CD14-positive monocyte (primary cell): ENCODE data around the gene RIBC2. TPM values are rescaled to one million over a fixed set of nuclear protein-coding genes. Genes with fewer than 3 reads are reported as not detected.
A peak's percentile ranks its signal among the peaks of the same experiment; 100 is the strongest.

Experiments used
- DNase-seq, 3 donors: peaks; one replicate each; pipeline ENCODE4 v3.0.0-alpha.2; 2011 to 2022
- H2AFZ ChIP-seq: 2 replicates; pipeline ENCODE4 v1.6.0; 2012; ENCODE audit warnings: mild to moderate bottlenecking, low read depth, low read length, inconsistent platforms; ENCODE audit not compliant: insufficient read depth, poor library complexity, severe bottlenecking
- H3K27ac ChIP-seq, 2 donors: 1 replicate in 1 of 2; 2 replicates in 1 of 2; pipeline ENCODE4 v1.5.1; 2012 to 2013; ENCODE audit warnings: low read length in 2 of 2, control low read depth in 1 of 2, inconsistent platforms in 1 of 2, low read depth in 1 of 2, mild to moderate bottlenecking in 1 of 2
- H3K27me3 ChIP-seq, 2 donors: one replicate each; pipeline versions ENCODE4 v1.6.0 to v1.6.1; 2011 to 2013; ENCODE audit warnings: low read length in 2 of 2; ENCODE audit not compliant: control insufficient read depth in 2 of 2, insufficient read depth in 2 of 2
- H3K36me3 ChIP-seq, 2 donors: replicated peaks in 1 of 2; 1 replicate in 1 of 2; 2 replicates in 1 of 2; pipeline versions ENCODE4 v1.5.1 to v1.6.1; 2012 to 2013; ENCODE audit warnings: low read length in 2 of 2, control low read depth in 1 of 2, inconsistent platforms in 1 of 2, mild to moderate bottlenecking in 1 of 2; ENCODE audit not compliant: insufficient read depth in 2 of 2, control insufficient read depth in 1 of 2
- H3K4me1 ChIP-seq, 2 donors: 1 replicate in 1 of 2; 2 replicates in 1 of 2; pipeline versions ENCODE4 v1.5.1 to v1.6.1; 2012 to 2013; ENCODE audit warnings: low read length in 2 of 2, control low read depth in 1 of 2, inconsistent platforms in 1 of 2, mild to moderate bottlenecking in 1 of 2, moderate library complexity in 1 of 2; ENCODE audit not compliant: insufficient read depth in 2 of 2, control insufficient read depth in 1 of 2
- H3K4me2 ChIP-seq: replicated peaks from 2 replicates; pipeline ENCODE3; 2012; ENCODE audit warnings: low read length, moderate library complexity, mild to moderate bottlenecking; ENCODE audit not compliant: poor library complexity, severe bottlenecking; ENCODE audit errors: extremely low read depth
- H3K4me3 ChIP-seq, 3 experiments: fragments of 200-600 bp in 1 of 3; sonication (generic) in 1 of 3; replicated peaks in 1 of 3; 1 replicate in 2 of 3; 2 replicates in 1 of 3; pipeline ENCODE4 v1.5.1; 2011 to 2013; ENCODE audit warnings: low read length in 3 of 3, mild to moderate bottlenecking in 3 of 3, control low read depth in 2 of 3, low read depth in 2 of 3, inconsistent platforms in 1 of 3, moderate library complexity in 1 of 3
- H3K79me2 ChIP-seq: 2 replicates; pipeline ENCODE4 v1.6.0; 2012; ENCODE audit warnings: mild to moderate bottlenecking, control low read depth, inconsistent platforms, low read length, moderate library complexity; ENCODE audit not compliant: insufficient read depth
- H3K9ac ChIP-seq: 2 replicates; pipeline ENCODE4 v1.6.0; 2017; ENCODE audit warnings: low read length, mild to moderate bottlenecking; ENCODE audit not compliant: insufficient read depth, poor library complexity, severe bottlenecking
- H3K9me3 ChIP-seq, 2 donors: replicated peaks in 1 of 2; 1 replicate in 1 of 2; 2 replicates in 1 of 2; pipeline versions ENCODE4 v1.5.1 to v1.6.1; 2012 to 2013; ENCODE audit warnings: low read length in 2 of 2, control low read depth in 1 of 2; ENCODE audit not compliant: control insufficient read depth in 1 of 2, insufficient read depth in 1 of 2
- H4K20me1 ChIP-seq: 2 replicates; pipeline ENCODE4 v1.6.0; 2012; ENCODE audit warnings: mild to moderate bottlenecking, low read length, control low read depth, moderate library complexity; ENCODE audit not compliant: insufficient read depth
- H3K27ac Mint-ChIP-seq, 7 donors: one replicate each; pipeline ENCODE4 v1.8.0; 2020; ENCODE audit warnings: mild to moderate bottlenecking in 7 of 7, mixed read lengths in 7 of 7, moderate library complexity in 6 of 7, inconsistent platforms in 2 of 7
- H3K27me3 Mint-ChIP-seq, 3 donors: one replicate each; pipeline ENCODE4 v1.8.0; 2021 to 2022; ENCODE audit warnings: low read depth in 3 of 3, mild to moderate bottlenecking in 3 of 3, mixed read lengths in 3 of 3, moderate library complexity in 3 of 3, inconsistent platforms in 1 of 3
- H3K36me3 Mint-ChIP-seq, 2 donors: one replicate each; pipeline ENCODE4 v1.8.0; 2020; ENCODE audit warnings: mixed read lengths in 2 of 2, inconsistent platforms in 1 of 2, mild to moderate bottlenecking in 1 of 2
- H3K4me1 Mint-ChIP-seq: one replicate; pipeline ENCODE4 v1.8.0; 2020; ENCODE audit warnings: mild to moderate bottlenecking, mixed read lengths
- H3K4me3 Mint-ChIP-seq, 2 donors: one replicate each; pipeline ENCODE4 v1.8.0; 2020; ENCODE audit warnings: mild to moderate bottlenecking in 2 of 2, mixed read lengths in 2 of 2, moderate library complexity in 1 of 2
- H3K9me3 Mint-ChIP-seq, 7 donors: one replicate each; pipeline ENCODE4 v1.8.0; 2020 to 2022; ENCODE audit warnings: mixed read lengths in 7 of 7, mild to moderate bottlenecking in 6 of 7, moderate library complexity in 6 of 7, inconsistent platforms in 2 of 7
- WGBS: methylation state at CpG from one replicate; pipeline ENCODE4 v1.1.5; 2013; ENCODE audit warnings: missing lambda C conversion rate; ENCODE audit not compliant: insufficient coverage; 5-methylcytosine and 5-hydroxymethylcytosine counted together
- intact Hi-C, 2 donors: fragments of 100-400 bp; cut with micrococcal nuclease; formaldehyde crosslinking; loops; one replicate each; pipeline versions ENCODE4 v1.15.0 to v1.15.1; 2023
- polyA plus RNA-seq, 3 donors: library from polyadenylated mRNA; depleted of rRNA in 1 of 3; unstranded in 2 of 3; stranded (reverse) in 1 of 3; fragments of 300-500 nt in 2 of 3; fragments of >200 nt in 1 of 3; fragmentation: Illumina TruSeq in 2 of 3; gene quantifications; 1 replicate in 2 of 3; 2 replicates in 1 of 3; pipeline ENCODE4 v1.2.3, GENCODE V29; 2012 to 2021
- TF ChIP-seq, protein P1 (sequence below): fragments of 200-600 bp; IDR thresholded peaks from one replicate; pipeline ENCODE4 v1.8.0; 2022; ENCODE audit warnings: antibody characterized with exemption, mild to moderate bottlenecking

Gene RIBC2
- polyA plus RNA-seq, 3 donors = not detected

DNA sequence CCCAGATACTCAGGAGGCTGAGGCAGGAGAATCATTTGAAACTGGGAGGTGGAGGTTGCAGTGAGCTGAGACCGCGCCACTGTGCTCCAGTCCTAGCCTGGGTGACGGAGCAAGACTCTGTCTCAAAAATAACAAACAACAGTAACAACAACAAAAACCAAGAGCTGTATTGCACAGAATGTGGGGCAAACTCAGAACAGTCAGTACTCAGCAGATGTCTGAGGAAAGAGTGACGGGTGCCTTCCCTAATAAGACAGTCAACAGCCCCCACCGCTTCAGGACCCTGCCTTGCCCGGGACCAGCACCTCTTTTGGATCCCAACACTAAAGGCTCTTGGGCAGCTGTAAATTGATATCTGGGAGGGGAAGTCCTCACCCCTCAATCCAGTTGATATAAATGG, 40.3 kb downstream of the RIBC2 start:
- Histone ChIP-seq H3K4me3 (no peak overlapping the region), H3K79me2 (no peaks in the 10 kb centered on the region), H3K36me3 (no peaks in the 10 kb centered on the region), H3K27me3 (no peaks in the 10 kb centered on the region), H3K4me1 (no peaks in the 10 kb centered on the region), H3K9me3 (no peaks in the 10 kb centered on the region), H3K9ac (no peak overlapping the region), H2AFZ (peak overlapping the region; percentile 3), H3K4me2 (no peak overlapping the region), H3K27ac (no peak overlapping the region), H4K20me1 (no peaks in the 10 kb centered on the region)
- WGBS = no CpG with 5 or more reads among the region's 6 CpGs
- TF ChIP-seq, protein P1, sequence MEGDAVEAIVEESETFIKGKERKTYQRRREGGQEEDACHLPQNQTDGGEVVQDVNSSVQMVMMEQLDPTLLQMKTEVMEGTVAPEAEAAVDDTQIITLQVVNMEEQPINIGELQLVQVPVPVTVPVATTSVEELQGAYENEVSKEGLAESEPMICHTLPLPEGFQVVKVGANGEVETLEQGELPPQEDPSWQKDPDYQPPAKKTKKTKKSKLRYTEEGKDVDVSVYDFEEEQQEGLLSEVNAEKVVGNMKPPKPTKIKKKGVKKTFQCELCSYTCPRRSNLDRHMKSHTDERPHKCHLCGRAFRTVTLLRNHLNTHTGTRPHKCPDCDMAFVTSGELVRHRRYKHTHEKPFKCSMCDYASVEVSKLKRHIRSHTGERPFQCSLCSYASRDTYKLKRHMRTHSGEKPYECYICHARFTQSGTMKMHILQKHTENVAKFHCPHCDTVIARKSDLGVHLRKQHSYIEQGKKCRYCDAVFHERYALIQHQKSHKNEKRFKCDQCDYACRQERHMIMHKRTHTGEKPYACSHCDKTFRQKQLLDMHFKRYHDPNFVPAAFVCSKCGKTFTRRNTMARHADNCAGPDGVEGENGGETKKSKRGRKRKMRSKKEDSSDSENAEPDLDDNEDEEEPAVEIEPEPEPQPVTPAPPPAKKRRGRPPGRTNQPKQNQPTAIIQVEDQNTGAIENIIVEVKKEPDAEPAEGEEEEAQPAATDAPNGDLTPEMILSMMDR = no peak
- DNase-seq = no peak
- H3K4me3 Mint-ChIP-seq = no peak overlapping the region
- no peaks in the 10 kb centered on the region for H3K4me1 Mint-ChIP-seq
- no peaks in the 10 kb centered on the region for H3K36me3 Mint-ChIP-seq
- peaks cover 3 to 5% (median 5%) of the 10 kb centered on the region in 3 donors for H3K27me3 Mint-ChIP-seq
- intact Hi-C loops = no loop called here
- H3K9me3 Mint-ChIP-seq = no peaks in the 10 kb centered on the region
- H3K27ac Mint-ChIP-seq = peak overlapping the region in 1 of 7 donors; percentile 65

DNA sequence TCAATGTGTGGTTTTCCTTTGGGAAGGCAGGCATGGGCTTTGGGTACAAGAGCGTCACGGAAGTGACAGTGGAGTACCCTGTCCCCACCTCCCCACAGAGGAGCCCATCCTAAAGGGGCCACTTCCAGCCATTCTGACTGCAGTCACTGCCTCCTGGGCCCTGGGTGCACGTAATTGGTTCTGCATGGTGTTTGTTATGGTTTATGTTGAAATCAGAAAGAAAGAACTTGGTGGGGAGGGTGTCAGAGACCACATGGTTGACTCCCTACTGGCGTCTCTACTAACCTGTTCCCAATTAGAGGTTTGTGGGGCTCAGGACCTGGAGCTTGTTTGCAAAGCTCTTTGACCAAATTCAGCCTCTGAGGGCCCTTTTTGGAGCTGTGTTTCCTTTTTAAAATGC, 40.8 kb downstream of the RIBC2 start:
- Histone ChIP-seq H3K27ac (no peak overlapping the region), H3K4me1 (no peaks in the 10 kb centered on the region), H2AFZ (peak overlapping the region; percentile 3), H3K9ac (no peak overlapping the region), H3K79me2 (no peaks in the 10 kb centered on the region), H4K20me1 (no peaks in the 10 kb centered on the region), H3K27me3 (no peaks in the 10 kb centered on the region), H3K36me3 (no peaks in the 10 kb centered on the region), H3K9me3 (no peaks in the 10 kb centered on the region), H3K4me2 (no peak overlapping the region), H3K4me3 (no peak overlapping the region)
- H3K9me3 Mint-ChIP-seq = no peaks in the 10 kb centered on the region
- no peak for DNase-seq
- H3K27me3 Mint-ChIP-seq = peaks cover 3 to 7% (median 5%) of the 10 kb centered on the region in 3 donors
- intact Hi-C loops = no loop called here
- H3K4me3 Mint-ChIP-seq = no peak overlapping the region
- TF ChIP-seq, protein P1 = no peak
- WGBS = no CpG with 5 or more reads among the region's 4 CpGs
- no peak overlapping the region for H3K27ac Mint-ChIP-seq
- no peaks in the 10 kb centered on the region for H3K36me3 Mint-ChIP-seq
- no peaks in the 10 kb centered on the region for H3K4me1 Mint-ChIP-seq
